K562 (cell line): Measurements from ENCODE around the gene SH3BGRL2. TPM values are rescaled to one million over a fixed set of nuclear protein-coding genes. Genes with fewer than 3 reads are reported as not detected.

Experiments used
- ATAC-seq: fragments of 200-7000 bp; cut with Tn5 transposase; 3 replicates; pipeline ENCODE4 v1.9.1; 2020; ENCODE audit warnings: moderate library complexity
- BruUV-seq: library from RNA; stranded (reverse); fragments of 400-500 nt; replicated peaks from 2 replicates; lab custom pipeline; 2021; lab: Mats Ljungman, UMichigan
- CTCF ChIA-PET: fragments of 300-600 bp; formaldehyde crosslinking; extraction: SDS; loops from one replicate; lab custom pipeline; 2021; ENCODE audit warnings: low intra/inter-chr PET ratio; lab: Yijun Ruan, JAX
- POLR2A ChIA-PET: fragments of 300-600, 350-650 bp; sonication (Branson Sonifier 250); formaldehyde crosslinking; extraction: SDS; loops from one replicate; lab custom pipeline; 2021; ENCODE audit warnings: antibody characterized with exemption, inconsistent platforms; lab: Yijun Ruan, JAX
- DNase-seq, 4 experiments: peaks; one replicate each; pipeline versions ENCODE4 v3.0.0 to v3.0.0-alpha.2; 2011 to 2018; ENCODE audit warnings: low spot score in 3 of 4, mixed read lengths in 3 of 4; ENCODE audit errors: extremely low read depth in 1 of 4
- FAIRE-seq: peaks from 2 replicates; lab custom pipeline; 2011; peaks lifted over from hg19 to GRCh38; lab: Jason Lieb, UNC
- H2AFZ ChIP-seq: 2 replicates; pipeline ENCODE4 v1.6.0; 2011; ENCODE audit warnings: low read depth, low read length, control low read depth, inconsistent platforms
- H3K27ac ChIP-seq: fragments of 200-600 bp; 3 replicates; pipeline ENCODE4 v1.8.0; 2011; ENCODE audit warnings: low read depth, mild to moderate bottlenecking, control low read depth, inconsistent platforms, low read length, moderate library complexity, mixed read lengths; ENCODE audit errors: extremely low read depth
- H3K27me3 ChIP-seq, 2 experiments: fragments of 300-600 bp in 1 of 2; 2 replicates in 1 of 2; 3 replicates in 1 of 2; pipeline versions ENCODE4 v1.6.0 to v1.8.0; 2011; ENCODE audit warnings: inconsistent platforms in 2 of 2, low read length in 2 of 2, mild to moderate bottlenecking in 1 of 2, mixed read lengths in 1 of 2, moderate library complexity in 1 of 2; ENCODE audit not compliant: control insufficient read depth in 2 of 2, insufficient read depth in 2 of 2
- H3K36me3 ChIP-seq: fragments of 300-600 bp; 3 replicates; pipeline ENCODE4 v1.8.0; 2011; ENCODE audit warnings: mild to moderate bottlenecking, low read length, inconsistent platforms; ENCODE audit not compliant: control insufficient read depth, insufficient read depth
- H3K4me1 ChIP-seq, 2 experiments: fragments of 200-600 bp in 1 of 2; replicated peaks in 1 of 2; 2 replicates in 1 of 2; 3 replicates in 1 of 2; pipeline versions ENCODE4 v1.5.1 to v1.8.0; 2011; ENCODE audit warnings: inconsistent platforms in 2 of 2, low read length in 2 of 2, mild to moderate bottlenecking in 1 of 2, mixed read lengths in 1 of 2, moderate library complexity in 1 of 2; ENCODE audit not compliant: control insufficient read depth in 2 of 2, insufficient read depth in 2 of 2
- H3K4me2 ChIP-seq: 2 replicates; pipeline ENCODE4 v1.6.1; 2011; ENCODE audit warnings: low read length, control low read depth, inconsistent platforms, mixed read lengths; ENCODE audit not compliant: insufficient read depth
- H3K4me3 ChIP-seq: fragments of 200-600 bp; sonication (generic), shearing (Covaris generic); 2 replicates; pipeline ENCODE4 v1.5.1; 2016; ENCODE audit warnings: control low read depth, inconsistent platforms
- H3K79me2 ChIP-seq: fragments of 200-600 bp; 3 replicates; pipeline ENCODE4 v1.8.0; 2011; ENCODE audit warnings: low read length, inconsistent platforms; ENCODE audit not compliant: control insufficient read depth, insufficient read depth
- H3K9ac ChIP-seq, 2 experiments: 2 replicates each; pipeline versions ENCODE4 v1.6.0 to v1.6.1; 2011; ENCODE audit warnings: low read depth in 2 of 2, low read length in 2 of 2, control low read depth in 1 of 2, inconsistent platforms in 1 of 2, mild to moderate bottlenecking in 1 of 2, mixed read lengths in 1 of 2; ENCODE audit not compliant: insufficient read depth in 1 of 2
- H3K9me1 ChIP-seq: one replicate; pipeline ENCODE4 v1.6.0; 2011; ENCODE audit warnings: inconsistent platforms, mild to moderate bottlenecking, low read length, moderate library complexity; ENCODE audit not compliant: control insufficient read depth, insufficient read depth
- H3K9me3 ChIP-seq: replicated peaks from 2 replicates; pipeline ENCODE4 v1.5.1; 2011; ENCODE audit warnings: low read depth, low read length, inconsistent platforms; ENCODE audit not compliant: control insufficient read depth, insufficient read depth
- H4K20me1 ChIP-seq: replicated peaks from 2 replicates; pipeline ENCODE4 v1.6.1; 2011; ENCODE audit warnings: low read length, inconsistent platforms, mixed read lengths; ENCODE audit not compliant: control insufficient read depth, insufficient read depth
- CBX8 ChIP-seq: fragments of 200-600 bp; sonication (generic); IDR thresholded peaks from 2 replicates; pipeline ENCODE4 v1.6.1; 2012; ENCODE audit warnings: borderline replicate concordance, mixed run types, low read depth, mild to moderate bottlenecking, moderate library complexity, mixed read lengths, low read length, control low read depth, inconsistent platforms; ENCODE audit not compliant: poor library complexity, severe bottlenecking; ENCODE audit errors: extremely low read depth
- EGR1 ChIP-seq: fragments of 450-650 bp; conservative IDR thresholded peaks from 2 replicates; pipeline ENCODE4 v1.6.1; 2017; ENCODE audit warnings: mild to moderate bottlenecking
- GABPA ChIP-seq: fragments of 200-800 bp; sonication (Bioruptor generic); conservative IDR thresholded peaks from 2 replicates; pipeline ENCODE4 v1.6.1; 2016; ENCODE audit warnings: low read depth, missing genetic modification characterization, missing compliant biosample characterization
- GTF2E2 ChIP-seq: fragments of 200-800 bp; sonication (Bioruptor generic); IDR thresholded peaks from 2 replicates; pipeline ENCODE4 v1.6.1; 2016; ENCODE audit warnings: missing genetic modification characterization, missing compliant biosample characterization
- KLF13 ChIP-seq: fragments of 450-650 bp; IDR thresholded peaks from 2 replicates; pipeline ENCODE4 v1.6.1; 2016; ENCODE audit warnings: missing genetic modification characterization, low read depth, mild to moderate bottlenecking, missing compliant biosample characterization, moderate library complexity, borderline replicate concordance
- NELFE ChIP-seq: IDR thresholded peaks from 2 replicates; pipeline ENCODE4 v1.6.1; 2011; ENCODE audit warnings: mild to moderate bottlenecking; ENCODE audit not compliant: insufficient read depth, insufficient read length
- RHOXF2B ChIP-seq: fragments of 250-450 bp; sonication (Bioruptor Pico); conservative IDR thresholded peaks from 2 replicates; pipeline ENCODE4 v1.5.1; 2021
- ZNF184 ChIP-seq: sonication (generic); formaldehyde crosslinking; IDR thresholded peaks from 2 replicates; pipeline ENCODE4 v1.5.0; 2020; ENCODE audit warnings: missing genetic modification reagents
- ZNF354B ChIP-seq: fragments of 250-450 bp; sonication (Bioruptor Pico); IDR thresholded peaks from 2 replicates; pipeline ENCODE4 v1.4.0; 2020
- WGBS: fragments of 100-300 bp; shearing (Covaris generic); methylation state at CpG from one replicate; pipeline ENCODE4 v1.1.6; 2016; ENCODE audit warnings: low coverage, mixed read lengths; ENCODE audit not compliant: insufficient coverage; ENCODE audit errors: missing lambda C conversion rate; 5-methylcytosine and 5-hydroxymethylcytosine counted together
- in situ Hi-C: fragments of 300-500 bp; cut with MboI; formaldehyde crosslinking; loops from 4 replicates; pipeline ENCODE4 v1.15.0; 2018; ENCODE audit warnings: inconsistent platforms, mixed read lengths
- intact Hi-C: fragments of 100-400 bp; cut with micrococcal nuclease; formaldehyde crosslinking; loops from 2 replicates; pipeline ENCODE4 v1.14.2; 2022
- polyA plus RNA-seq, 8 experiments: library from polyadenylated mRNA; depleted of rRNA in 4 of 8; stranded (reverse) in 5 of 8; unstranded in 3 of 8; fragments of >200 nt; fragmentation: Nextera tagmentation in 2 of 8; fragmentation: Illumina TruSeq in 1 of 8; extraction: Ambion mirVana in 2 of 8; extraction: Trizol in 1 of 8; gene quantifications; 2 replicates each; pipeline versions ENCODE4 v1.2.1 to v1.2.3, GENCODE V29; 2011 to 2014; ENCODE audit warnings: inconsistent platforms in 1 of 8, missing spikeins in 1 of 8
- total RNA-seq, 7 experiments: library from RNA; depleted of rRNA in 6 of 7; stranded (reverse); fragments of >200 nt in 6 of 7; fragmentation: Illumina TruSeq in 2 of 7; extraction: Trizol in 2 of 7; gene quantifications; 2 replicates each; pipeline versions ENCODE4 v1.2.1 to v1.2.3, GENCODE V29; 2011 to 2021; ENCODE audit warnings: low replicate concordance in 1 of 7

SH3BGRL2 gene
- total and polyA plus RNA-seq, 9 of the 15 experiments (the other 6 are each of a cell fraction or from before 2014, with no cell fraction given), result 4.4 to 12.1 (median 7.3) TPM

GRCh38 chr6:79719248-79719960, 88.3 kb downstream of the SH3BGRL2 start:
- H3K9ac ChIP-seq, result no peak overlapping the region
- TF ChIP-seq ZNF184 (CRISPR knock-in tag) (no peak), EGR1 (0 out of 2 replicates have a peak, but pooled peaks have one; percentile 20)
- peak; percentile 67 for ATAC-seq
- DNase-seq, result peak in 2 of 4 experiments; percentile 9 to 23
- POLR2A ChIA-PET, result interaction anchor here (1.1 kb wide), 1 partner anchor 11 kb away, joined by 3 read pairs; no protein-coding TSS in a partner anchor
- H3K79me2 ChIP-seq, result no peaks in the 10 kb centered on the region
- 0 out of 5 replicates have a peak, but pooled peaks cover 0 to 1% of the 10 kb centered on the region in 2 experiments for H3K27me3 ChIP-seq
- FAIRE-seq, result peak; percentile 63
- CTCF ChIA-PET, result no interaction called here
- H3K4me1 ChIP-seq, result no peaks in the 10 kb centered on the region
- H3K36me3 ChIP-seq, result no peaks in the 10 kb centered on the region
- no TSS peak for BruUV-seq
- H3K9me1 ChIP-seq, result no peaks in the 10 kb centered on the region
- H3K4me3 ChIP-seq, result no peak overlapping the region
- no peak overlapping the region for H3K27ac ChIP-seq
- 2% methylated on average over 6 of the region's 6 CpGs for WGBS
- intact Hi-C loops (loop anchor here (5.0 kb wide), 1 partner anchor 148 kb away; no protein-coding TSS in a partner anchor), in situ Hi-C loops (no loop called here)
- H2AFZ ChIP-seq, result peak overlapping the region; percentile 12
- H4K20me1 ChIP-seq, result no peaks in the 10 kb centered on the region
- H3K9me3 ChIP-seq, result no peaks in the 10 kb centered on the region
- H3K4me2 ChIP-seq, result no peak overlapping the region

GRCh38 chr6:79724816-79725215, 93.7 kb downstream of the SH3BGRL2 start:
- TF ChIP-seq NELFE (no peak), ZNF354B (no peak), GTF2E2 (tag) (no peak), CBX8 (no peak), KLF13 (tag) (no peak), RHOXF2B (CRISPR knock-in tag) (no peak), GABPA (tag) (no peak)
- no peaks in the 10 kb centered on the region for H3K9me3 ChIP-seq
- DNase-seq, result no peak
- peaks cover 4 to 5% of the 10 kb centered on the region in 2 experiments; a peak in 1 of 5 replicates for H3K27me3 ChIP-seq
- H3K9ac ChIP-seq, result no peak overlapping the region
- no peak overlapping the region for H3K27ac ChIP-seq
- ChIA-PET CTCF (no interaction called here), POLR2A (no interaction called here)
- no peak overlapping the region for H3K4me3 ChIP-seq
- no peak overlapping the region for H2AFZ ChIP-seq
- FAIRE-seq, result no peak
- no peaks in the 10 kb centered on the region for H3K4me1 ChIP-seq
- H3K36me3 ChIP-seq, result no peaks in the 10 kb centered on the region
- no peak overlapping the region for H3K4me2 ChIP-seq
- no peaks in the 10 kb centered on the region for H3K9me1 ChIP-seq
- no peaks in the 10 kb centered on the region for H4K20me1 ChIP-seq
- WGBS, result 8% methylated on average over 2 of the region's 2 CpGs
- no peaks in the 10 kb centered on the region for H3K79me2 ChIP-seq
- no TSS peak for BruUV-seq
- in situ Hi-C loops, result no loop called here
- intact Hi-C loops, result no loop called here
- no peak for ATAC-seq
